ENCODE measurements around the gene LTV1. TPM values are rescaled to one million over a fixed set of nuclear protein-coding genes. Genes with fewer than 3 reads are reported as not detected.
"Not testable (repeated sequence)": the region's sequence is repeated elsewhere in the genome, so short reads cannot be mapped to it uniquely, and the experiment has no call there.

Gene LTV1
- total RNA-seq = 10 to 100 TPM; 16.6 to 22.1 (median 20.3) TPM
- total RNA-seq (2013) = 22.0 TPM
- 11.9 to 74.1 (median 18.8) reads per million in 29 experiments for total RNA-seq

- ATAC-seq (replicated peaks in 1 of 4) = peak; percentile 98 to 99 (median 98)
- Histone ChIP-seq H3K4me3 (ENCODE audit: control insufficient read depth in 1 of 2, extremely low read depth in 1 of 2, low read length in 1 of 2) (peak within 1 kb of the TSS; percentile 83 to 92), H3K4me1 (ENCODE audit: control insufficient read depth in 1 of 2, extremely low read depth in 1 of 2, insufficient read depth in 2 of 2, low read length in 2 of 2) (peaks cover 12 to 18% of the 10 kb centered on the region in 2 experiments), H3K27ac (ENCODE audit: low read length) (peak within 1 kb of the TSS; percentile 96), H3K27me3 (replicated peaks in 1 of 2; ENCODE audit: control insufficient read depth in 2 of 2, extremely low read depth in 1 of 2, insufficient read depth in 2 of 2, low read length in 1 of 2) (no peaks in the 10 kb centered on the region), H3K36me3 (ENCODE audit: control insufficient read depth in 2 of 2, extremely low read depth in 1 of 2, insufficient read depth in 1 of 2, low read length in 1 of 2) (peaks cover 3 to 33% of the 10 kb centered on the region in 2 donors), H3K9me3 (no peaks in the 10 kb centered on the region)
- Mint-ChIP-seq H3K4me3 (peak within 1 kb of the TSS; percentile 90 to 93 (median 91)), H3K27ac (peak within 1 kb of the TSS; percentile 92 to 97), H3K9me3 (no peaks in the 10 kb centered on the region), H3K27me3 (no peaks in the 10 kb centered on the region), H3K4me1 (peaks cover 18 to 38% (median 31%) of the 10 kb centered on the region in 3 donors), H3K36me3 (peaks cover 24% of the 10 kb centered on the region)
- ChIA-PET POLR2A (interaction anchor here in 1 of 2 donors (0.6 to 1.5 kb wide), 4 partner anchors 20 to 867 kb away, joined by 3 to 4 read pairs (median 3); partner anchors contain the start of genes ADAT2 and PEX3), CTCF (interaction anchor here in 1 of 2 donors (0.6 to 2.0 kb wide), 10 partner anchors 83 to 639 kb away, joined by 3 to 17 read pairs (median 4); partner anchors contain the start of genes ADAT2 and PEX3)
- 0% methylated on average over 64 of the region's 64 CpGs for WGBS (ENCODE audit: insufficient coverage)
- peak; percentile 80 to 94 (median 88) for DNase-seq
Observed at GRCh38 chr6:143842902-143843676, at the start of gene LTV1. Gene LTV1, plus strand, starts transcription at chr6:143843338. Its CDS starts 140 bp downstream, at chr6:143843478.

GRCh38 chr6:143796551-143796950, 46.6 kb upstream of the LTV1 start:
- H3K4me1 ChIP-seq (ENCODE audit: control insufficient read depth in 1 of 2, extremely low read depth in 1 of 2, insufficient read depth in 2 of 2, low read length in 2 of 2); H3K4me3 ChIP-seq (ENCODE audit: control insufficient read depth in 1 of 2, extremely low read depth in 1 of 2, low read length in 1 of 2); H3K27ac Mint-ChIP-seq; H3K4me1 Mint-ChIP-seq; H3K9me3 ChIP-seq; H3K4me3 Mint-ChIP-seq; H3K36me3 ChIP-seq (ENCODE audit: control insufficient read depth in 2 of 2, extremely low read depth in 1 of 2, insufficient read depth in 1 of 2, low read length in 1 of 2); POLR2A ChIA-PET; H3K27ac ChIP-seq (ENCODE audit: low read length); DNase-seq; H3K27me3 ChIP-seq (replicated peaks in 1 of 2; ENCODE audit: control insufficient read depth in 2 of 2, extremely low read depth in 1 of 2, insufficient read depth in 2 of 2, low read length in 1 of 2); H3K27me3 Mint-ChIP-seq; ATAC-seq (replicated peaks in 1 of 4); CTCF ChIA-PET: not testable (repeated sequence)
- H3K9me3 Mint-ChIP-seq = peaks cover 15 to 34% (median 17%) of the 10 kb centered on the region in 3 donors
- peaks cover 81% of the 10 kb centered on the region for H3K36me3 Mint-ChIP-seq
- no CpG with 5 or more reads among the region's 2 CpGs for WGBS (ENCODE audit: insufficient coverage)

- H3K9me3 Mint-ChIP-seq = peaks cover 15 to 24% (median 17%) of the 10 kb centered on the region in 3 donors
- H3K36me3 Mint-ChIP-seq = peaks cover 73% of the 10 kb centered on the region
Observed at GRCh38 chr6:143798487-143798886, 44.7 kb upstream of the LTV1 start.

GRCh38 chr6:143802833-143803565, 40.1 kb upstream of the LTV1 start:
- DNase-seq (no peak), ATAC-seq (replicated peaks in 1 of 4) (no peak)
- H3K27ac ChIP-seq (ENCODE audit: low read length) = no peak overlapping the region
- WGBS (ENCODE audit: insufficient coverage) = 90% methylated on average over 2 of the region's 8 CpGs
- H3K36me3 ChIP-seq (ENCODE audit: control insufficient read depth in 2 of 2, extremely low read depth in 1 of 2, insufficient read depth in 1 of 2, low read length in 1 of 2) = peaks cover 0 to 8% of the 10 kb centered on the region in 2 donors
- H3K27me3 ChIP-seq (replicated peaks in 1 of 2; ENCODE audit: control insufficient read depth in 2 of 2, extremely low read depth in 1 of 2, insufficient read depth in 2 of 2, low read length in 1 of 2) = no peaks in the 10 kb centered on the region
- H3K27ac Mint-ChIP-seq = no peak overlapping the region
- H3K4me3 ChIP-seq (ENCODE audit: control insufficient read depth in 1 of 2, extremely low read depth in 1 of 2, low read length in 1 of 2) = no peak overlapping the region
- H3K9me3 ChIP-seq = no peaks in the 10 kb centered on the region
- POLR2A ChIA-PET = interaction anchor here in 1 of 2 donors (0.6 kb wide), 1 partner anchor 966 kb away, joined by 9 read pairs; no protein-coding TSS in a partner anchor
- peaks cover 6 to 16% (median 12%) of the 10 kb centered on the region in 3 donors for H3K4me1 Mint-ChIP-seq
- CTCF ChIA-PET = no interaction called here
- no peak overlapping the region for H3K4me3 Mint-ChIP-seq
- no peaks in the 10 kb centered on the region for H3K27me3 Mint-ChIP-seq
- H3K9me3 Mint-ChIP-seq = peaks cover 6 to 17% (median 15%) of the 10 kb centered on the region in 3 donors
- H3K4me1 ChIP-seq (ENCODE audit: control insufficient read depth in 1 of 2, extremely low read depth in 1 of 2, insufficient read depth in 2 of 2, low read length in 2 of 2) = no peaks in the 10 kb centered on the region
- H3K36me3 Mint-ChIP-seq = peaks cover 72% of the 10 kb centered on the region

More at GRCh38 chr6:143798487-143798886, 44.7 kb upstream of the LTV1 start:
- 100% methylated on average over 1 of the region's 3 CpGs for whole genome bisulfite sequencing (ENCODE audit: insufficient coverage)
- H3K4me3 Mint-ChIP-seq; H3K27ac ChIP-seq (ENCODE audit: low read length); H3K27ac Mint-ChIP-seq; H3K27me3 Mint-ChIP-seq; DNase-seq; POLR2A ChIA-PET; H3K9me3 ChIP-seq; H3K4me3 ChIP-seq (ENCODE audit: control insufficient read depth in 1 of 2, extremely low read depth in 1 of 2, low read length in 1 of 2); H3K4me1 Mint-ChIP-seq; H3K4me1 ChIP-seq (ENCODE audit: control insufficient read depth in 1 of 2, extremely low read depth in 1 of 2, insufficient read depth in 2 of 2, low read length in 2 of 2); CTCF ChIA-PET; ATAC-seq (replicated peaks in 1 of 4); H3K36me3 ChIP-seq (ENCODE audit: control insufficient read depth in 2 of 2, extremely low read depth in 1 of 2, insufficient read depth in 1 of 2, low read length in 1 of 2); H3K27me3 ChIP-seq (replicated peaks in 1 of 2; ENCODE audit: control insufficient read depth in 2 of 2, extremely low read depth in 1 of 2, insufficient read depth in 2 of 2, low read length in 1 of 2): not testable (repeated sequence)

GRCh38 chr6:143803769-143804568, 39.2 kb upstream of the LTV1 start:
- H3K27ac Mint-ChIP-seq = no peak overlapping the region
- Histone ChIP-seq H3K27ac (ENCODE audit: low read length) (no peak overlapping the region), H3K27me3 (replicated peaks in 1 of 2; ENCODE audit: control insufficient read depth in 2 of 2, extremely low read depth in 1 of 2, insufficient read depth in 2 of 2, low read length in 1 of 2) (no peaks in the 10 kb centered on the region), H3K9me3 (no peaks in the 10 kb centered on the region), H3K36me3 (ENCODE audit: control insufficient read depth in 2 of 2, extremely low read depth in 1 of 2, insufficient read depth in 1 of 2, low read length in 1 of 2) (peaks cover 0 to 8% of the 10 kb centered on the region in 2 donors), H3K4me1 (ENCODE audit: control insufficient read depth in 1 of 2, extremely low read depth in 1 of 2, insufficient read depth in 2 of 2, low read length in 2 of 2) (no peaks in the 10 kb centered on the region), H3K4me3 (ENCODE audit: control insufficient read depth in 1 of 2, extremely low read depth in 1 of 2, low read length in 1 of 2) (no peak overlapping the region)
- H3K4me1 Mint-ChIP-seq = peaks cover 6 to 16% (median 12%) of the 10 kb centered on the region in 3 donors
- H3K9me3 Mint-ChIP-seq = peaks cover 6 to 9% (median 7%) of the 10 kb centered on the region in 3 donors
- no peak overlapping the region for H3K4me3 Mint-ChIP-seq
- ChIA-PET POLR2A (no interaction called here), CTCF (no interaction called here)
- ATAC-seq (replicated peaks in 1 of 4) (no peak), DNase-seq (no peak)
- 69% methylated on average over 2 of the region's 9 CpGs for WGBS (ENCODE audit: insufficient coverage)
- no peaks in the 10 kb centered on the region for H3K27me3 Mint-ChIP-seq
- peaks cover 67% of the 10 kb centered on the region for H3K36me3 Mint-ChIP-seq

GRCh38 chr6:143804835-143805239, 38.3 kb upstream of the LTV1 start:
- H3K27me3 ChIP-seq (replicated peaks in 1 of 2; ENCODE audit: control insufficient read depth in 2 of 2, extremely low read depth in 1 of 2, insufficient read depth in 2 of 2, low read length in 1 of 2) = no peaks in the 10 kb centered on the region
- no peaks in the 10 kb centered on the region for H3K4me1 ChIP-seq (ENCODE audit: control insufficient read depth in 1 of 2, extremely low read depth in 1 of 2, insufficient read depth in 2 of 2, low read length in 2 of 2)
- H3K27ac Mint-ChIP-seq = peak overlapping the region in 1 of 2 donors; percentile 22
- DNase-seq (no peak), ATAC-seq (replicated peaks in 1 of 4) (no peak)
- no peaks in the 10 kb centered on the region for H3K27me3 Mint-ChIP-seq
- ChIA-PET CTCF (no interaction called here), POLR2A (no interaction called here)
- peaks cover 0 to under 1% (median 0%) of the 10 kb centered on the region in 3 donors for H3K9me3 Mint-ChIP-seq
- H3K4me3 Mint-ChIP-seq = no peak overlapping the region
- 81% methylated on average over 3 of the region's 4 CpGs for WGBS (ENCODE audit: insufficient coverage)
- H3K4me3 ChIP-seq (ENCODE audit: control insufficient read depth in 1 of 2, extremely low read depth in 1 of 2, low read length in 1 of 2) = no peak overlapping the region
- H3K4me1 Mint-ChIP-seq = peaks cover 6 to 13% (median 12%) of the 10 kb centered on the region in 3 donors
- peaks cover 0 to 10% of the 10 kb centered on the region in 2 donors for H3K36me3 ChIP-seq (ENCODE audit: control insufficient read depth in 2 of 2, extremely low read depth in 1 of 2, insufficient read depth in 1 of 2, low read length in 1 of 2)
- H3K36me3 Mint-ChIP-seq = peaks cover 59% of the 10 kb centered on the region
- no peak overlapping the region for H3K27ac ChIP-seq (ENCODE audit: low read length)
- H3K9me3 ChIP-seq = no peaks in the 10 kb centered on the region
